ENCODE results near the gene ITM2A.

GRCh38 chrX:79365591-79365990 is 1.5 kb downstream of the ITM2A start:
- no peak for TF ChIP-seq CTCF (optimal IDR thresholded peaks at IDR 0.05 in 1 of 3, IDR thresholded peaks at IDR 0.05 in 1 of 3, conservative IDR thresholded peaks at IDR 0.05 in 1 of 3; ENCODE audit: extremely low read depth in 1 of 3, insufficient read depth in 2 of 3, low read length in 3 of 3)
- no peak for TF ChIP-seq EZH2 (IDR thresholded peaks at IDR 0.05; ENCODE audit: low read length)

Measured in keratinocyte (primary cell).